ENCODE results near the gene LBH.

GRCh38 chr2:30233271-30234009, 2.1 kb downstream of the LBH start:
- TF ChIP-seq CTCF (conservative IDR thresholded peaks at IDR 0.05; ENCODE audit: low read depth in 2 of 2) (no peak), EZH2 (IDR thresholded peaks at IDR 0.05; ENCODE audit: low read depth, unreplicated experiment) (no peak), STAT1 (IDR thresholded peaks at IDR 0.05; ENCODE audit: unreplicated experiment) (no peak), POLR2AphosphoS5 (IDR thresholded peaks at IDR 0.05; ENCODE audit: low read depth) (no peak), REST (IDR thresholded peaks at IDR 0.05; ENCODE audit: unreplicated experiment) (no peak), EZH2phosphoT487 (IDR thresholded peaks at IDR 0.05; ENCODE audit: unreplicated experiment) (no peak)
